ENCODE results near the gene PADI4.

Gene PADI4

DNA sequence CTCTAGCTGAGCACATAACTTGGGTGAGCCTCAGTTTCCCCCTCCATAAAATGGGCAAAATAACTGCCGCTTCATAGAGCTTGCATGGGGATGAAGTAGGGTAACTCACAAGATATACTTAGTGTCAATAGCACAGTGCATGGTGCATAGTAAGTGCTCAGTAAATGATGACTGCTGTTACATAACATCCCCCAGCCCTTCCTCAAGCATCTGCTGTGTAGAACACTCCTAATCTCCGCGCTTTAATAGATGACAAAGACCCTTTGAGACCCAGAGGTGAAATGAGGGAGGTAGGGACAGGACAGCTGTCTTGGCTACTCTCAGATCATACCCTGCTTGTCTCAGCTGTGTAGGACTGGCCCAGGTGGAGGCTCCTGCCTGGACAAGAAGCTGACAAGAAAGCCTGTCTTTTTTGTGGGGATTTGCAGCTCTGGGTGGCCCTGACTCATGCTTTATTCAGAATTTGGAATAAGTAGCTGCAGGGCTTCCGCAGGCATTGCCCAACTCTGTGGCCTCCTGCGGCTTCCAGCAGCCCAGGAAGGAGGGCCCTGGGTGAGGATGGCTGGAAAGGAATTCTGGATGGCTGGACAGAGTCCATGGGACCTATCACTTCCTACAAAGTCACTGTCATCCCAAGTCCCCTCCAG lies 20.7 kb upstream of the PADI4 start:
- no peak for TF ChIP-seq POLR2A (IDR thresholded peaks at IDR 0.05; ENCODE audit: low read depth, low read length)
- no peak for TF ChIP-seq TAF1 (IDR thresholded peaks at IDR 0.05; ENCODE audit: borderline replicate concordance, low read depth, low read length)
- TF ChIP-seq POLR2AphosphoS5 (IDR thresholded peaks at IDR 0.05; ENCODE audit: low read depth, low read length): no peak
- DNase-seq (ENCODE audit: insufficient read length): no peak
- FAIRE-seq: no peak

DNA sequence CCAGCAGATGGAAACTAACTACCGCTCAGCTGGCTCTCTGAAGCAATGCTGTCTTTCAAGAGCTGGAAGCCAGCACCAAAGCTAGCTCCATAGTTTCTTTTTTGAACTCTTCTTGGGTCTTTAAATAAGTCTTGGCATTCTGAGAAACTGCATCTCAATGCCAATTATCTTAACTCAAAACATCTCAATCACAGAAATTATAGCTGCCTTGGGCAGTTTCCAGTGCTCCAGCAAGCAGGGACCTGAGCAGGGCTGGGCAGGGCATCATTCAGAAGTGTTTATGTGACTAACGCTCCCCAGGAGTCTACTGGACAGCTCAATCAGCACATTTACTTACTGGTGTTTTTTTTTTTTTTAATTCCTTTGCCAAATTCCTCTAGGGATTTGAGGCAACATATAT lies 18.3 kb upstream of the PADI4 start:
- TF ChIP-seq POLR2A (IDR thresholded peaks at IDR 0.05; ENCODE audit: low read depth, low read length) (no peak), POLR2AphosphoS5 (IDR thresholded peaks at IDR 0.05; ENCODE audit: low read depth, low read length) (no peak), TAF1 (IDR thresholded peaks at IDR 0.05; ENCODE audit: borderline replicate concordance, low read depth, low read length) (no peak)
- FAIRE-seq (no peak), DNase-seq (ENCODE audit: insufficient read length) (no peak)

DNA sequence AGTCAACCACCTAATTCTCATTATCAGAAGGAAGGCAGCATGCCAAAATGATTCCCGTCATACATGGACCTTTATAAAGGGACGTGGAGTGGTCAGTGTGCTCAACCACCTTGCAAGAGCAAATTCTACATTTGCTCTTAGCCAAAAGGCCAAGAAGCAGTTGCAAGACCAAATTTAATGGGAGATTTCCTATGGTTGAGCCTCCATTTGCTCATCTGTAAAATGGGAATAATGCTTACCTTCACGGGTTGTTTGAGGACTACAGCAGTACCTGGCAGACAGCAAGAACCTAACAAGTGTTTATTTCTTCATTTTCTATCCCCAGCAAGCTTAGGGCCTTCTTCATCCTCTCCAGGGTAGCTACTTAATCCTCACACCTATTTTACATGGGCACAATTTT lies 17.4 kb upstream of the PADI4 start:
- DNase-seq (ENCODE audit: insufficient read length) (no peak), FAIRE-seq (no peak)
- TF ChIP-seq POLR2A (IDR thresholded peaks at IDR 0.05; ENCODE audit: low read depth, low read length) (no peak), TAF1 (IDR thresholded peaks at IDR 0.05; ENCODE audit: borderline replicate concordance, low read depth, low read length) (no peak), POLR2AphosphoS5 (IDR thresholded peaks at IDR 0.05; ENCODE audit: low read depth, low read length) (no peak)

DNA sequence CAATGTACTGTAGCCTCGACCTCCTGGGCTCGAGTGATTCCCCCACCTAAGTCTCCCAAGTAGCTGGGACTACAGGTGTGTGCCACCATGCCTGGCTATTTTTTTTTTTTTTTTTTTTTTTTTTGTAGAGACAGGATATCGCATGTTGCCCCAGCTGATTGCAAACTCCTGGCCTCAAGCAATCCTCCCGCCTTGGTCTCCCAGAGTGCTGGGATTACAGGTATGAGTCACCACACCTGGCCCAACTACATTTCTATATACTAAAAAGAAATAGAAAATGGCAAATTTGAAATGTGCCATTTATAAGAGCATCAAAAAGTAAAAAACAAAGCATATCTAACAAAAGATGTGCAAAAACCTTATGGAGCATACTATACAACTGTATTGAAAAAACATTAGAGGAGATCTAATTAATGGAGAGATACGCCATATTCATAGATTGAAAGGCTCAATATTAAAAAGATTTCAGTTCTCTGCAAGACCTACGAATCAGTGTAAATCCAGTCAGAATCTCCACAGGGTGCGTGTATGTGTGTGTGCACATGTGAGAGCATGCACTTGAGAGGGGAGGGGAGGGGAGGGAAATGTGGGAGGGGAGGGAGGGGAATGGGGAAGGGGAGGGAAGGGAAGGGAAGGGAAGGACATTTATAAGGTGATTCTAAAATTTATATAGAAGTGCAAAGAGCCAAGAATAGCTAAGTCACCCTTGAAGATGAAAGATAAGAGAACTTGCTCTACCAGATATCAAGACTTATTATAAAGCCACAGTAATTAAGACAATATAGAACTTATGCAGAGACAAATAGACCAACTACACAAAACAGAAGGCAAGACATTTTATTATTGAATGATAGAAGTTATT lies 15.5 kb upstream of the PADI4 start:
- no peak for FAIRE-seq
- TF ChIP-seq POLR2A (IDR thresholded peaks at IDR 0.05; ENCODE audit: low read depth, low read length) (no peak), TAF1 (IDR thresholded peaks at IDR 0.05; ENCODE audit: borderline replicate concordance, low read depth, low read length) (no peak), POLR2AphosphoS5 (IDR thresholded peaks at IDR 0.05; ENCODE audit: low read depth, low read length) (no peak)
- no peak for DNase-seq (ENCODE audit: insufficient read length)

DNA sequence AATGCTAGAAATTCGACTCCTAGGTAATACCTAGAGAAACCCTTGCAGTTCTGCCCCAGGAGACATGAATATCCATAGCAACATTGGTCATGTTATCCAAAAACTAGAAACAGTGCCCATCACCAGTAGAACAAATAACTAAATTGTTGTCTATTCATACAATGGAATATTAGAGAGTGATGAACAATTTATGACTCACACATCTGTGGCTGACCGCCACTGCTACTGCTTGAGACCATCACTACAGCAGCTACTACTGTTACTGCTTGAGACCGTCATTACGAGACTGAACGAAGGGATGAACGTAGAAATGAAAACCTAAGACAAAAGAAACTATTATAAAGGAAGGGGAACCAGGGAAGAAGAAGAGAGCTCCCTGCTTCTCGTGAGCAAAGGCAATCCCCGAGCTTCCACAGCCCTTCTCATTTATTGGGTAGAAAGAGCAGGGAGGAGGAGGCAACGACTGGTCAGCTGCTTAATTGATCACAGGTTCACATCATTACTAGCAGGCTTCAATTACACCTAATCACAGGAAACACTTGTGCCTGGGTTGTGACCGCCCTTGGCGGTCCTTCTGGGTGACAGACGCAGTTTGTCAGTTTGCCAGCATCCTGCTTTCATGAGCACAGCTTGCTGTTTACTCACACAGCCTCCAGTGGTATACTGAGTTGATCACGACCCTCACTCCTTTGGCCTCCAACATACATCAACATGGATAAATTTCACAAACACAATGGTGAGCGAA lies 14.1 kb upstream of the PADI4 start:
- FAIRE-seq (no peak), DNase-seq (ENCODE audit: insufficient read length) (no peak)
- TF ChIP-seq POLR2A (IDR thresholded peaks at IDR 0.05; ENCODE audit: low read depth, low read length) (no peak), TAF1 (IDR thresholded peaks at IDR 0.05; ENCODE audit: borderline replicate concordance, low read depth, low read length) (no peak), POLR2AphosphoS5 (IDR thresholded peaks at IDR 0.05; ENCODE audit: low read depth, low read length) (no peak)

DNA sequence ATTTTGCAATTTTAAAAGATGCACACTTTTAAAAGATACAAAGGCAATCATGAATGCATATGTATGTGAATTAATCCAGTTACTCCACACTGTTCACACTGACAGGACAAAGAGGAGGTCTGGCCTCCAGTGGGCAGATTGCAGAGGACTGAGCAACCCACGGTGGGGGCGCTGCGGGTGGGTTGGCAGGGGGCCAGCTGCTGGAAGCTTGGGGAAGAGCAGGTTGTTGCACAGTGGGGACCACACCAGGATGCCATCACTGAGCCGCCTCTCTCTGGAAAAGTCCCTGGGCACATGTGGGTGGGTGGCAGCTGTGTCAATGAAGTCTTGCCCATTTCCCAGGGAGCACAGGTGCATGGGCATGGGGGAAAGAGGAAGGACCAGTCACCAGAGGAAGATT lies 12.7 kb upstream of the PADI4 start:
- FAIRE-seq (no peak), DNase-seq (ENCODE audit: insufficient read length) (no peak)
- TF ChIP-seq TAF1 (IDR thresholded peaks at IDR 0.05; ENCODE audit: borderline replicate concordance, low read depth, low read length) (no peak), POLR2A (IDR thresholded peaks at IDR 0.05; ENCODE audit: low read depth, low read length) (no peak), POLR2AphosphoS5 (IDR thresholded peaks at IDR 0.05; ENCODE audit: low read depth, low read length) (no peak)

DNA sequence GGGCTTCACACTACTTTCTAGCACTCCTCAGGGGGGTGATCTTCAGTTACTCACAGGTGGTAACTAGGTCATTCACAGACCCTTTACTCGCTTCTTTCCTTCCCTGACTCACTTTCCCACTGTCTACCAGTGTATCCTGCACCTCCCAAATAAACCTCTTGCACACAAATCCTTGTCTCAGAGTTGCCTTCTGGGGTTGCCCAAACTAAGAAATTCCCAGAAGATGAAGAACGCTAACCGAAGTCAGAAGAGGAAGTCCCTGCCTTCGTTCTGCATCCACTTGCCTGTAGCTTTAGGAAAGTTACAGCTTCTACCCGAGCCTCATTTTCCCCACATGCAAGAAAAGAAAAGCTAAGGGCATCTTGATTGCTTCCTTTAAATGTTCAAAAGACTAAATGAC lies 11.9 kb upstream of the PADI4 start:
- DNase-seq (ENCODE audit: insufficient read length) (no peak), FAIRE-seq (no peak)
- TF ChIP-seq TAF1 (IDR thresholded peaks at IDR 0.05; ENCODE audit: borderline replicate concordance, low read depth, low read length): no peak
- TF ChIP-seq POLR2A (IDR thresholded peaks at IDR 0.05; ENCODE audit: low read depth, low read length): no peak
- no peak for TF ChIP-seq POLR2AphosphoS5 (IDR thresholded peaks at IDR 0.05; ENCODE audit: low read depth, low read length)

DNA sequence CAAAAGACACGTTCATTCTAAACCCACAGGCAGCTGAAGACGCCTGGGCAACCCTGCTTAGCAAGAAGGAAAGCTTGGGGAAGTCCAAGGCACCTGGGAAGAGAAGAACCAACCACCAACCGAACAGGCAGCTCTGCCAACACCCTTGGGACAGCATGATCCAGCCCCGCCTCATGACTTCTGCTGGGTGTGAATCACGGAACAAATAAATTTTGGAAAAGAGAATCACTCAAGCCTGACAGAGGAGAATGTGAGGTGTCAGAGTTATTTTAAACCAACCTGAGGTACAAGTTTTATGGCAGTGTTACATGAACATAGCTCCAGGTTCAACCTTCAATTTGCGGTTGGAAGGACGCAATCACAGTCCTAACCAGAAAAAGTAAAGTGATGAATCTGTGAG lies 10.0 kb upstream of the PADI4 start:
- DNase-seq (ENCODE audit: insufficient read length) (no peak), FAIRE-seq (no peak)
- TF ChIP-seq POLR2AphosphoS5 (IDR thresholded peaks at IDR 0.05; ENCODE audit: low read depth, low read length): no peak
- no peak for TF ChIP-seq POLR2A (IDR thresholded peaks at IDR 0.05; ENCODE audit: low read depth, low read length)
- TF ChIP-seq TAF1 (IDR thresholded peaks at IDR 0.05; ENCODE audit: borderline replicate concordance, low read depth, low read length): no peak

DNA sequence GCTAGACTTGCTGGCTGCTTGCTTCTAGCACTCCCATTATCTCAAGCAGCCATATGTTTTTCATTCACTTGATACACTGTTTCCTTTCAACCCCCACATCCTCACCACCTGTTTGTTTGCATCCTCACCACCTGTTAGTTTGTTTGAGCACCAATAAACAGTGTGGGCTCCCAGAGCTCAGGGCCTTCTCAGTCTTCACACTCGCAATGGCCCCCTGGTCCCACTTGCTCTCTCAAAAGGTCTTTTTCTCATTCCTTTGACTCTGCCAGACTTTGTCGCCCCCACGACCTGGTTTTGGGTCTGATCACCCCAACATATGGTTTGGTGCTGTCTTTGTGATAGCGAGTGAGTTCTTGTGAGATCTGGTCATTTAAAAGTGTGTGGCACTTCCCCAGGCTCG lies 6.2 kb upstream of the PADI4 start:
- DNase-seq (ENCODE audit: insufficient read length): no peak
- FAIRE-seq: no peak
- TF ChIP-seq POLR2AphosphoS5 (IDR thresholded peaks at IDR 0.05; ENCODE audit: low read depth, low read length): no peak
- no peak for TF ChIP-seq TAF1 (IDR thresholded peaks at IDR 0.05; ENCODE audit: borderline replicate concordance, low read depth, low read length)
- no peak for TF ChIP-seq POLR2A (IDR thresholded peaks at IDR 0.05; ENCODE audit: low read depth, low read length)

DNA sequence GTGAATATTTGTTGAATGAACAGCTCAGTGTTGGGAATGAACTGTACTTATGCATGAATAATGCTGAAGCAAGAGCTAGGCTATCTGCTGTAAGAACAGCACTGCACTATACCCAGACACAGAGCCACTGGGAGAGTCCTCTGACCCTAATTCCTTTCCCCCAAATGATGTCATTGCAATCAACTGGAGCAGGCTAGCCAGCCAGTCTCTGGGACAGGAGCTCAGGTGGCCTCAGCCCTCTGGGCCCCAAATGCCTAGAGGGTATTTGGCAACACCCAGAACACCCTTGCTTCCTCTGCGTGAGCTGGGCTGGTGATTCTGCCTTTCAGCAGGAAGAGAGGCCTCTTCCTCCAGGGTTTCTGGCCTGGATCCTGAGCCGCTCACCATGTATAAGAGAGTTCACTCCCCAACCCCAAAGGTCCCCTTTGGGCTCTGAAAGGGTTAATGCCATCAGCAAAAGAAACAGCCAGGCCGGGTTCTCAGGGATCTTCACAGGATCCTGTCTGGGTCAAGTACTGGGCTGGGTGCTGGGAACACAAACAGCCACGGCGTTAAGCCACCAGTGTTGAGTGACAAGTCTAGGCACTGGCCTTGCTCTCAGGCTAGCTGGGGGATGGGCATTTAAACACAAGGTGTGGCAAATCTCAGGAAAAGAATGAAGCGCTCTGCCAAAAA lies 3.7 kb upstream of the PADI4 start:
- no peak for DNase-seq (ENCODE audit: insufficient read length)
- TF ChIP-seq TAF1 (IDR thresholded peaks at IDR 0.05; ENCODE audit: borderline replicate concordance, low read depth, low read length) (no peak), POLR2AphosphoS5 (IDR thresholded peaks at IDR 0.05; ENCODE audit: low read depth, low read length) (no peak), POLR2A (IDR thresholded peaks at IDR 0.05; ENCODE audit: low read depth, low read length) (no peak)
- no peak for FAIRE-seq

DNA sequence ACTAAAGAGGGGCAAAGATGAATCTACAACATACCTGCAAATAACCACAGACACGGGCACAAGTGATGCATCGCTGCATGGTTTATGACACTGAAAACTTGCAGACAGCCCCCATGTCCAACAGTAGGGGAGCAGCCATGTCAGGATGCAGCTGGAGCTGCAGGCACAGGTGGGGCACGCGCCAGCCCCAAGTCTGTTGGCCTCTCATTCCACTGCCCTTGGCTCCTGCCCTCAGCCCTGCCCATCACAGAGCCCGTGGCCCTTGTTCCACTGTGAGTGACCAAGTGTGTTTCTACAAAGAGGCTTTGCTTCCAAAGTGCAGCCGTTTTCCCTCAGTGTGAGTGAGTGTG lies 3.2 kb upstream of the PADI4 start:
- DNase-seq (ENCODE audit: insufficient read length) (no peak), FAIRE-seq (no peak)
- TF ChIP-seq POLR2A (IDR thresholded peaks at IDR 0.05; ENCODE audit: low read depth, low read length) (no peak), TAF1 (IDR thresholded peaks at IDR 0.05; ENCODE audit: borderline replicate concordance, low read depth, low read length) (no peak), POLR2AphosphoS5 (IDR thresholded peaks at IDR 0.05; ENCODE audit: low read depth, low read length) (no peak)
